GM06990 (cell line): ENCODE results near the gene PRDX1.
"Not testable (repeated sequence)": the region's sequence is repeated elsewhere in the genome, so short reads cannot be mapped to it uniquely, and the experiment has no call there.

Source experiments
- DNase-seq: peaks from one replicate; pipeline ENCODE4 v3.0.0-alpha.2; 2011; ENCODE audit not compliant: insufficient read length; ENCODE audit errors: extremely low read depth
- H3K27me3 ChIP-seq: replicated peaks from 2 replicates; pipeline ENCODE4 v1.6.0; 2011; ENCODE audit warnings: low read length; ENCODE audit not compliant: control insufficient read depth, insufficient read depth
- H3K36me3 ChIP-seq: 2 replicates; pipeline ENCODE4 v1.5.1; 2011; ENCODE audit warnings: low read length; ENCODE audit not compliant: control insufficient read depth, insufficient read depth
- H3K4me3 ChIP-seq: replicated peaks from 2 replicates; pipeline ENCODE4 v1.5.1; 2011; ENCODE audit warnings: low read depth, mild to moderate bottlenecking, control low read depth, low read length
- TF ChIP-seq, protein P1 (sequence below): IDR thresholded peaks from 2 replicates; pipeline ENCODE4 v1.5.1; 2011; ENCODE audit warnings: low read length, control low read depth, mild to moderate bottlenecking, inconsistent platforms; ENCODE audit not compliant: insufficient read depth, poor library complexity, severe bottlenecking

The PRDX1 gene

DNA sequence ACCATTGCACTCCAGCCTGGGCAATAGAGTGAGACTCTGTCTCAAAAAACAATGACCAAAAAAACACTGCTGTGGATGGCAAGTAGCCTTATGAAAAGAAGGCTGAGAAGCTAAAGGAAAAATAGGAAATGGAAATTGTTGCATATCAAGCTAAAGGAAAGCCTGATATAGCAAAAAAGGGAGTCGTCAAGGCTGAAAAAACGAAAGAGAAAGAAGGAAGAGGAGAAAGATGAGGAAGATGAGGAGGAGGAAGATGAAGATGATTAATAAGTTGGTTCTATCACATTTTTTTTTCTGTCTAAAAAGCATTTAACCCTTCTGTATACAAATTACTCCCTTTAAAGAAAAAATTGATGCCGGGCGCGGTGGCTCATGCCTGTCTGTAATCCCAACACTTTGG is 10.2 kb upstream of the PRDX1 start:
- H3K36me3 ChIP-seq, result no peaks in the 10 kb centered on the region
- TF ChIP-seq, protein P1, sequence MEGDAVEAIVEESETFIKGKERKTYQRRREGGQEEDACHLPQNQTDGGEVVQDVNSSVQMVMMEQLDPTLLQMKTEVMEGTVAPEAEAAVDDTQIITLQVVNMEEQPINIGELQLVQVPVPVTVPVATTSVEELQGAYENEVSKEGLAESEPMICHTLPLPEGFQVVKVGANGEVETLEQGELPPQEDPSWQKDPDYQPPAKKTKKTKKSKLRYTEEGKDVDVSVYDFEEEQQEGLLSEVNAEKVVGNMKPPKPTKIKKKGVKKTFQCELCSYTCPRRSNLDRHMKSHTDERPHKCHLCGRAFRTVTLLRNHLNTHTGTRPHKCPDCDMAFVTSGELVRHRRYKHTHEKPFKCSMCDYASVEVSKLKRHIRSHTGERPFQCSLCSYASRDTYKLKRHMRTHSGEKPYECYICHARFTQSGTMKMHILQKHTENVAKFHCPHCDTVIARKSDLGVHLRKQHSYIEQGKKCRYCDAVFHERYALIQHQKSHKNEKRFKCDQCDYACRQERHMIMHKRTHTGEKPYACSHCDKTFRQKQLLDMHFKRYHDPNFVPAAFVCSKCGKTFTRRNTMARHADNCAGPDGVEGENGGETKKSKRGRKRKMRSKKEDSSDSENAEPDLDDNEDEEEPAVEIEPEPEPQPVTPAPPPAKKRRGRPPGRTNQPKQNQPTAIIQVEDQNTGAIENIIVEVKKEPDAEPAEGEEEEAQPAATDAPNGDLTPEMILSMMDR, result no peak
- DNase-seq, result no peak
- H3K4me3 ChIP-seq, result no peak overlapping the region
- no peaks in the 10 kb centered on the region for H3K27me3 ChIP-seq

DNA sequence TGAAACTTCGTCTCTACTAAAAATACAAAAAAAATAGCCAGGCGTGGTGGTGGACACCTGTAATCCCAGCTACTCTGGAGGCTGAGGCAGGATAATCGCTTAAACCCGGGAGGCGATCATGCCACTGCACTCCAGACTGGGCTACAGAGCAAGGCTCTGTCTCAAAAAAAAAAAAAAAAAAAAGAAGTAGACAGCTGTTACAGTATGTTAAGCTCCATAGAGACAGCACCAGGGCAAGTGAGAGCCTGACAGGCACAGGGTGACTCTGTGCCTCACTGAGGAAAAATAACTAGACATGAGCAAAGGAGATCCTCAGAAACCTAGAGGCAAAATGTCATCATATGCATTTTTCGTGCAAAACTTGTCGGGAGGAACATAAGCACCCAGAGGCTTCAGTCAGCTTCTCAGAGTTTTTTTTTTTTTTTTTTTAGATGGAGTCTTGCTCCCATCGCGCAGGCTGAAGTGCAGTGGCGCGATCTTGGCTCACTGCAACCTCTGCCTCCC is 9.0 kb upstream of the PRDX1 start:
- no peak for DNase-seq
- TF ChIP-seq, protein P1, result no peak
- Histone ChIP-seq H3K27me3 (no peaks in the 10 kb centered on the region), H3K4me3 (no peak overlapping the region), H3K36me3 (no peaks in the 10 kb centered on the region)

DNA sequence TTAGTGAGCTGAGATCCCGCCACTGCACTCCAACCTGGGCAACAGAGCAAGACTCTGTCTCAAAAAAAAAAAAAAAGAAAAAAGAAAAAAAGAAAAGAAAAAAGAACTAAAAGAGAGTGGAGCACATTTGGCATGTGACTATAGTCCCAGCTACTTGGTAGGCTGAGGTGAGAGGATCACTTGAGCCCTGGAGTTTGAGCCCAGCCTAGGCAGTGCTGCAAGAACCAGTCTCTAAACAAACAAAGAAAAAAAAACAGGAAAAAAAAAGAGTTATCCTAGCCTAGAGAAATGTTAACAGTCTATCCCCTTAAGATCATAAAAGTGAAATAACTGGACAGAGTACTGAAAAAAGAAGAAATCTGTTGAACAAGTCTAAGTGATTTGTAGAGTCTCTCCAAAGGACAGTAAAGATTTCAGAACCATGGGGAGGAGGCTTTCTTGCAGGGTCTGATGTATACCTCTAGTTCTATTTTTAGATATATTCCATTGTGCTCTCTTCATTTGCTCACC is 4.5 kb upstream of the PRDX1 start:
- no peak for DNase-seq
- Histone ChIP-seq H3K4me3 (no peak overlapping the region), H3K27me3 (no peaks in the 10 kb centered on the region), H3K36me3 (no peaks in the 10 kb centered on the region)
- TF ChIP-seq, protein P1, result no peak

DNA sequence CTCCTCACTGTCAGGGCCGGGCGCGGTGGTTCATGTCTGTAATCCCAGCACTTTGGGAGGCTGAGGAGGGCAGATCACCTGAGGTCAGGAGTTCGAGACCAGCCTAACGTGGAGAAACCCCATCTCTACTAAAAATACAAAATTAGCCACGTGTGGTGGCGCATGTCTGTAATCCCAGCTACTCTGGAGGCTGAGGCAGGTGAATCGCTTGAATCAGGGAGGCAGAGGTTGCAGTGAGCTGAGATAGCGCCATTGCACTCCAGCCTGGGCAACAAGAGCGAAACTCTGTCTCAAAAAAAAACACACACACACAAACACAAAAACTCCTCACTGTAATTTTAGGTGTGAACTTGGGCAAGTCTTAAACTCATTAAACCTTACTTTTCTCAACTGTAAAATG is 2.3 kb upstream of the PRDX1 start:
- DNase-seq, H3K27me3 ChIP-seq, H3K36me3 ChIP-seq, H3K4me3 ChIP-seq: not testable (repeated sequence)

DNA sequence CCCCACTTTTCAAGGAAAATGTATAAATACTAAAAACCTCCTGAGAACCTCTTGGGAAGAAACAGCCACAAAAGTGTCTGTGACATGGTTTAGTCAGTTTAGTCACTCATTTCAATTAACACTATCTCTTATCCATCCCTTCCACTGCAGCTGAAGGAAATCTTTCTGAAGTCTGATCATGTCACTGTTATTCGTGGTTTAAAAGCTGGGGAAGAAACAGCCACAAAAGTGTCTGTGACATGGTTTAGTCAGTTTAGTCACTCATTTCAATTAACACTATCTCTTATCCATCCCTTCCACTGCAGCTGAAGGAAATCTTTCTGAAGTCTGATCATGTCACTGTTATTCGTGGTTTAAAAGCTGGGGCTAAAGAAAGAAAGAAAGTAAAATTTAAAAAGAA is 1.8 kb upstream of the PRDX1 start:
- H3K4me3 ChIP-seq, H3K36me3 ChIP-seq, DNase-seq, H3K27me3 ChIP-seq: not testable (repeated sequence)

DNA sequence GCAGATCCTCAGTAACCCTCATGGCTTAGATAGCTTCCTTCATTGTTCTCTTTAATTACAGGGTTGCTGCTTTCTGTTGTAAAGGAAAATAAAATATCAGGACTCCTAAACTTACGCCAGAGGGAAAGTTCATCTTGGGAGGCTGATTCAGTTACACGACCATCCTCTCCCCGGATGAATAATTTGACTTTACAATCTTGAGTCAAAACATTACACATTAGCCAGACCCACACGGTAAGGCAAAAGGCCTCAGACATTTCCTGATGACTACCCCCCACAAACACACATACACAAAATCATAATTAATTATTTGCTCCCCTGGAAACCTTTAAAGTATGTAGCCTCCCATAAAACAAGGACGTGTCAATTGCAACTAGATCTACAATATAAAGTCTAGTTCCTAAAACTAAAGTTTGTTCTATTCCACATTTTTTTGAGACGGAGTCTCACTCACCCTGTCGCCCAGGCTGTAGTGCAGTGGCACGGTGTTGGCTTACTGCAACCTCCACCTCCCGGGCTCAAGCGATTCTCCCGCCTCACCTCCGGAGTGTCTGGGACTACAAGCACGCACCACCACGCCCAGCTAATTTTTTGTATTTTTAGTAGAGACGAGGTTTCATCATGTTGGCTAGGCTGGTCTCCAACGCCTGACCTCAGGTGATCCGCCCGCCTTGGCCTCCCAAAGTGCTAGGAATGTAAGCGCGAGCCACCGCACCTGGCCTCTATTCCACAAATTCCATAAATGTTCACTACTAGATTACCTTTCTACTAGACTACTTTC is 830 bp upstream of the PRDX1 start:
- no peak for DNase-seq
- TF ChIP-seq, protein P1, result no peak
- Histone ChIP-seq H3K36me3 (peaks cover 2% of the 10 kb centered on the region), H3K4me3 (peak overlapping the region; percentile 72), H3K27me3 (no peaks in the 10 kb centered on the region)

DNA sequence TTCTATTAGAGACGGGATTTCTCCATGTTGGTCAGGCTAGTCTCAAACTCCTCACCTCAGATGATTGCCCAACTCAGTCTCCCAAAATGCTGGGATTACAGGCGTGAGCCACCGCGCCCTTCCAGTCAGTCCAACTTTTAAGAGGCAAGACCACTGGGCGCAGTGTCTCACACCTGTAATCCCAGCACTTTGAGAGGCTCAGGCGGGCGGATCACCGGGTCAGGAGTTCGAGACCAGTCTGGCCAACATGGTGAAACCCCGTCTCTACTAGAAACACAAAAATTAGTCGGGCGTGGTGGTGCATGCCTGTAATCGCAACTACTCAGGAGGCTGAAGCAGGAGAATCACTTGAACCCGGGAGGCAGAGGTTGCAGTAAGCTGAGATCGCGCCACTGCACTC is 1.9 kb downstream of the PRDX1 start:
- not testable (repeated sequence) for H3K27me3 ChIP-seq, DNase-seq
- peaks cover 21% of the 10 kb centered on the region for H3K36me3 ChIP-seq
- H3K4me3 ChIP-seq, result peak overlapping the region; percentile 72
